ENCODE data around the gene KRTAP25-1.

KRTAP25-1 gene

DNA sequence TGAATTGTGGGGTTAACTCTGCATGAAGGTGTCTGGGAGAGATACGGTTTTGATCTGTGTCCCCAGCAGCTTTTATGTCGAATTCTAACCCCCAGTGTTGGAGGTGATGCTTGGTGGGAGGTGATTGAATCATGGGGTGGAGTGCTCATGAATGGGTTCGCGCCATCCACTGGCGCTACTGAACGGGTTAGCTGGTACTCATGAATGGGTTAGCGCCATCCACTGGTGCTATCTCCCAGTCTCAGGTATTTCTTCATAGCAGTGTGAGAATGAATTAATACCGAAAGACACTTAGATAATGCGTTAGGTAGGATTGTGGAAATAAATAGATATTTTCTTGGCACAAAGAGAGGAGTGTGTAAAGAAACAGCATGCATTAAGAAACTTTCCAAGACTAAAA is 40.5 kb downstream of the KRTAP25-1 start:
- DNase-seq = no peak

DNA sequence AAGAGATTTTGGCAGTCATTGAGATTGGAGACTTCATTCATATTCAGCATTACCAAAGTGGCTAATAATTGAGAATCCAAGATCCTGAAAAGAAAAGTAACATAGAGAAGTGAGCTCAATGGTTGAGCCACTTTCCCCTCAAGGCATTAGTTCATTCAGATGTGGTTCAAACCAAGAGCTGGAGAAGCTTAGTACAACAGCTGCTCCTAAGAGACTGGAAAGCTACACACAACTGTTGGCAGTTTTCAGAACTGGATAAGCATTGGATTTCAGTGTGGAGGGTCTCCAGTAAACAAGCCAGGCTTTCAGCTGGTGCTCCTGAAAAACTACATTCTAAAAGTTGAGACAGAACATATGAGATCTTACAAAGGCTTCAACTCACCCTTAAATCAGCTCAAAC is 44.3 kb downstream of the KRTAP25-1 start:
- DNase-seq = no peak

DNA sequence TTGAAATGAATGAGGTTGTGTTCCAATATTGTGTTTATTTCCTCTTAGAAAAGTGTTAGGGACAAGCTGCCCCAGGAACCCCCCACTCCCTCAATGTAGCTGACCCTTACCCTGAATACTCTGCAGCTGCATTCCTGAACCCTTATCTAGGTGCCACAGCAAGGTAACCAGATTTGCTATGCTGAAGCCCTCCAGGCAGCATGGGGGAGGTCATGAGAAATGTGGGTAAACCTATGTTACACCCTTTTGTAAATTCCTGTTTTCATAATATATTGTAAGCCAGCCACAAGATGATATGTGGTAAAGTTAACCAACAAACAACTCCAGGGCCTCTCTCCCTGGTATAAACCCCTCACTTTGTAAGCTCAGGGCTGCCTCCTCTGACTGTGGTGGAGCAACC is 45.6 kb downstream of the KRTAP25-1 start:
- no peak for DNase-seq

DNA sequence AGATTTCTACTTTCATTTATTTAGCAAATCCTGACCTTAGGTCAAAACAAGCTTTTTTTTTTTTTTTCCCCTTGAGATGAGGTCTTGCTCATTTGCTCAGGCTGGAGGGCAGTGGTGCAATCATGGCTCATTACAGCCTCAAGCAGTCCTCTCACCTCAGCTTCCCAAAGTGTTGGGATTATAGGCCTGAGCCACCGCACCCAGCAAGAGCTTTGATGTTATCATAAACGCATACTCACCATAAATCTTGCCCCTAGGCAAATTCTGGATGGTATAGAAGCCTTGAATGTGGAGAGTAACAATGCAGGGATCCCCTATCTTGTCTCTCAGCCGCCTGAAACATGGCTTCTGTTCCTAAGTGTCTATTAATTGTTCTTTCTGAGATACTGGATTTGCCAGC is 48.7 kb downstream of the KRTAP25-1 start:
- DNase-seq = no peak

All from T1000 (cell line).